ENCODE results near the gene WWTR1. TPM values are rescaled to one million over a fixed set of nuclear protein-coding genes. Genes with fewer than 3 reads are reported as not detected.

The WWTR1 gene
- total RNA-seq, 1 experiment from 2014 or later: 73.5 TPM

- peaks cover 10% of the 10 kb centered on the region; the same call in 1 of the 2 replicates for H3K36me3 ChIP-seq (ENCODE audit: low read depth)
- ChIA-PET POLR2A (ENCODE audit: unreplicated experiment) (interaction anchor here (0.6 kb wide), 1 partner anchor 9 kb away, joined by 7 read pairs; no protein-coding TSS in a partner anchor), CTCF (no interaction called here)
- H2AFZ ChIP-seq: no peak overlapping the region
- H3F3A ChIP-seq (ENCODE audit: insufficient read depth, low read depth): no peaks in the 10 kb centered on the region
- BruUV-seq (replicated peaks): no TSS peak
- H3K4me3 ChIP-seq: no peak overlapping the region
- H3K9me2 ChIP-seq (ENCODE audit: insufficient read depth): peaks cover 4% of the 10 kb centered on the region; the same call in 1 of the 2 replicates
- peaks cover 94% of the 10 kb centered on the region for H3K79me2 ChIP-seq (ENCODE audit: low read depth)
- H4K20me1 ChIP-seq (ENCODE audit: insufficient read depth): no peaks in the 10 kb centered on the region; the same call in 1 of the 2 replicates
- peaks cover 10% of the 10 kb centered on the region for H3K4me1 ChIP-seq (replicated peaks; ENCODE audit: insufficient read depth)
- H3K27ac ChIP-seq: no peak overlapping the region
- no peak for DNase-seq
- no peak overlapping the region for H3K4me2 ChIP-seq
- TF ChIP-seq CTCF (conservative IDR thresholded peaks at IDR 0.05) (no peak), EZH2 (IDR thresholded peaks at IDR 0.05; ENCODE audit: low read depth) (no peak)
- no peaks in the 10 kb centered on the region for H3K9me3 ChIP-seq (ENCODE audit: insufficient read depth, low read depth)
- no peaks in the 10 kb centered on the region for H3K27me3 ChIP-seq (ENCODE audit: insufficient read depth, low read depth)
- intact Hi-C loops (cut with micrococcal nuclease; ENCODE audit: unreplicated experiment): no loop called here
Measured at GRCh38 chr3:149625795-149626194, 32.0 kb downstream of the WWTR1 start.

- H2AFZ ChIP-seq: no peak overlapping the region
- no peak for TF ChIP-seq EZH2 (IDR thresholded peaks at IDR 0.05; ENCODE audit: low read depth)
- no peak for TF ChIP-seq CTCF (conservative IDR thresholded peaks at IDR 0.05)
- peaks cover 4% of the 10 kb centered on the region; the same call in 1 of the 2 replicates for H3K9me2 ChIP-seq (ENCODE audit: insufficient read depth)
- intact Hi-C loops (cut with micrococcal nuclease; ENCODE audit: unreplicated experiment): no loop called here
- peaks cover 95% of the 10 kb centered on the region for H3K79me2 ChIP-seq (ENCODE audit: low read depth)
- no peak for DNase-seq
- POLR2A ChIA-PET (ENCODE audit: unreplicated experiment): no interaction called here
- H3K4me3 ChIP-seq: no peak overlapping the region
- H3K4me1 ChIP-seq (replicated peaks; ENCODE audit: insufficient read depth): peaks cover 12% of the 10 kb centered on the region
- BruUV-seq (replicated peaks): no TSS peak
- peaks cover 10% of the 10 kb centered on the region; the same call in 1 of the 2 replicates for H3K36me3 ChIP-seq (ENCODE audit: low read depth)
- no peak overlapping the region for H3K4me2 ChIP-seq
- H3K27me3 ChIP-seq (ENCODE audit: insufficient read depth, low read depth): no peaks in the 10 kb centered on the region
- H3F3A ChIP-seq (ENCODE audit: insufficient read depth, low read depth): 0 out of 2 replicates have a peak, but pooled peaks cover 5% of the 10 kb centered on the region
- CTCF ChIA-PET: interaction anchor here (0.6 kb wide), 1 partner anchor 23 kb away, joined by 4 read pairs; no protein-coding TSS in a partner anchor
- H3K27ac ChIP-seq: no peak overlapping the region
- H4K20me1 ChIP-seq (ENCODE audit: insufficient read depth): no peaks in the 10 kb centered on the region; the same call in 1 of the 2 replicates
- H3K9me3 ChIP-seq (ENCODE audit: insufficient read depth, low read depth): no peaks in the 10 kb centered on the region
Measured at GRCh38 chr3:149623824-149624223, 34.0 kb downstream of the WWTR1 start.

GRCh38 chr3:149621218-149622005, 36.4 kb downstream of the WWTR1 start:
- 0 out of 2 replicates have a peak, but pooled peaks cover 5% of the 10 kb centered on the region for H3F3A ChIP-seq (ENCODE audit: insufficient read depth, low read depth)
- peaks cover 4% of the 10 kb centered on the region; the same call in 1 of the 2 replicates for H3K9me2 ChIP-seq (ENCODE audit: insufficient read depth)
- CTCF ChIA-PET: no interaction called here
- no peak overlapping the region for H2AFZ ChIP-seq
- no peak for TF ChIP-seq EZH2 (IDR thresholded peaks at IDR 0.05; ENCODE audit: low read depth)
- TF ChIP-seq CTCF (conservative IDR thresholded peaks at IDR 0.05): no peak
- peaks cover 97% of the 10 kb centered on the region for H3K79me2 ChIP-seq (ENCODE audit: low read depth)
- H3K4me2 ChIP-seq: 0 out of 2 replicates have a peak overlapping the region, but pooled peaks have one; percentile 3
- no peaks in the 10 kb centered on the region for H3K9me3 ChIP-seq (ENCODE audit: insufficient read depth, low read depth)
- H3K36me3 ChIP-seq (ENCODE audit: low read depth): peaks cover 10% of the 10 kb centered on the region; the same call in 1 of the 2 replicates
- H4K20me1 ChIP-seq (ENCODE audit: insufficient read depth): no peaks in the 10 kb centered on the region; the same call in 1 of the 2 replicates
- no peak for DNase-seq
- H3K4me3 ChIP-seq: no peak overlapping the region
- H3K4me1 ChIP-seq (replicated peaks; ENCODE audit: insufficient read depth): peaks cover 12% of the 10 kb centered on the region
- peak overlapping the region; percentile 33; the same call in 1 of the 2 replicates for H3K27ac ChIP-seq
- no peaks in the 10 kb centered on the region for H3K27me3 ChIP-seq (ENCODE audit: insufficient read depth, low read depth)
- no TSS peak for BruUV-seq (replicated peaks)
- intact Hi-C loops (cut with micrococcal nuclease; ENCODE audit: unreplicated experiment): no loop called here
- POLR2A ChIA-PET (ENCODE audit: unreplicated experiment): interaction anchor here (0.6 kb wide), 1 partner anchor 46 kb away, joined by 3 read pairs; no protein-coding TSS in a partner anchor
